ENCODE results near the gene ABCC8. TPM values are rescaled to one million over a fixed set of nuclear protein-coding genes. Genes with fewer than 3 reads are reported as not detected.
A peak's percentile ranks its signal among the peaks of the same experiment; 100 is the strongest.

The ABCC8 gene
- total RNA-seq, 1 donor from 2014 or later: 8.2 TPM

- intact Hi-C loops (cut with DNase I): no loop called here
- ATAC-seq: peak; percentile 62
- DNase-seq (ENCODE audit: low spot score): peak; percentile 88
These were observed 92.6 kb downstream of the ABCC8 start for GRCh38 chr11:17384002-17384511.

- no peak for ATAC-seq
- no peak for DNase-seq (ENCODE audit: low spot score)
- intact Hi-C loops (cut with DNase I): no loop called here
These were observed 93.2 kb downstream of the ABCC8 start for GRCh38 chr11:17383461-17383860.

- DNase-seq (ENCODE audit: low spot score) (no peak), ATAC-seq (no peak)
- intact Hi-C loops (cut with DNase I): no loop called here
These were observed 94.5 kb downstream of the ABCC8 start for GRCh38 chr11:17382046-17382728.

- intact Hi-C loops (cut with DNase I): no loop called here
- no peak for ATAC-seq
These were observed 95.5 kb downstream of the ABCC8 start for GRCh38 chr11:17381156-17381555.

GRCh38 chr11:17379383-17380180 is 97.1 kb downstream of the ABCC8 start:
- intact Hi-C loops (cut with DNase I): no loop called here
- ATAC-seq: no peak
- no peak for DNase-seq (ENCODE audit: low spot score)

More at GRCh38 chr11:17381156-17381555, 95.5 kb downstream of the ABCC8 start:
- DNase-seq (ENCODE audit: low spot score): no peak

- intact Hi-C loops (cut with DNase I): no loop called here
- DNase-seq (ENCODE audit: low spot score) (no peak), ATAC-seq (no peak)
These were observed 98.0 kb downstream of the ABCC8 start for GRCh38 chr11:17378655-17379054.

GRCh38 chr11:17376493-17376892 is 100.2 kb downstream of the ABCC8 start:
- ATAC-seq: no peak
- DNase-seq (ENCODE audit: low spot score): no peak
- intact Hi-C loops (cut with DNase I): no loop called here

GRCh38 chr11:17375547-17375946 is 101.1 kb downstream of the ABCC8 start:
- intact Hi-C loops (cut with DNase I): no loop called here
- ATAC-seq (no peak), DNase-seq (ENCODE audit: low spot score) (no peak)

- DNase-seq (ENCODE audit: low spot score) (no peak), ATAC-seq (no peak)
- intact Hi-C loops (cut with DNase I): no loop called here
These were observed 105.0 kb downstream of the ABCC8 start for GRCh38 chr11:17371614-17372013.

- no peak for ATAC-seq
- no peak for DNase-seq (ENCODE audit: low spot score)
- intact Hi-C loops (cut with DNase I): no loop called here
These were observed 106.9 kb downstream of the ABCC8 start for GRCh38 chr11:17369684-17370243.

GRCh38 chr11:17369094-17369493 is 107.6 kb downstream of the ABCC8 start:
- no peak for DNase-seq (ENCODE audit: low spot score)
- no peak for ATAC-seq
- intact Hi-C loops (cut with DNase I): no loop called here

- intact Hi-C loops (cut with DNase I): no loop called here
- ATAC-seq (no peak), DNase-seq (ENCODE audit: low spot score) (no peak)
These were observed 108.1 kb downstream of the ABCC8 start for GRCh38 chr11:17368551-17368950.

GRCh38 chr11:17366495-17366894 is 110.2 kb downstream of the ABCC8 start:
- ATAC-seq (no peak), DNase-seq (ENCODE audit: low spot score) (no peak)
- intact Hi-C loops (cut with DNase I): no loop called here

- no peak for ATAC-seq
- intact Hi-C loops (cut with DNase I): no loop called here
- peak; percentile 65 for DNase-seq (ENCODE audit: low spot score)
These were observed 122.0 kb downstream of the ABCC8 start for GRCh38 chr11:17354601-17354991.

GRCh38 chr11:17353821-17354600 is 122.6 kb downstream of the ABCC8 start:
- ATAC-seq (no peak), DNase-seq (ENCODE audit: low spot score) (no peak)
- intact Hi-C loops (cut with DNase I): no loop called here

GRCh38 chr11:17352950-17353820 is 123.5 kb downstream of the ABCC8 start:
- peak; percentile 77 for ATAC-seq
- DNase-seq (ENCODE audit: low spot score): peak; percentile 80
- intact Hi-C loops (cut with DNase I): no loop called here

GRCh38 chr11:17351510-17352176 is 125.0 kb downstream of the ABCC8 start, which contains the start of gene NCR3LG1:
Gene NCR3LG1, plus strand, starts transcription at chr11:17351800. Its CDS starts 170 bp downstream, at chr11:17351970.
- DNase-seq (ENCODE audit: low spot score) (peak; percentile 77), ATAC-seq (peak; percentile 84)
- intact Hi-C loops (cut with DNase I): no loop called here

GRCh38 chr11:17351172-17351509 is 125.5 kb downstream of the ABCC8 start:
- intact Hi-C loops (cut with DNase I): no loop called here
- no peak for DNase-seq (ENCODE audit: low spot score)

More at GRCh38 chr11:17351172-17351509, 125.5 kb downstream of the ABCC8 start:
- ATAC-seq: no peak
